Stimulated activated CD8-positive, alpha-beta memory T cell treated with anti-CD3 and anti-CD28 coated beads, Interleukin-7, amount 100 ng/mL, for 24 hours (primary cell): ENCODE results near the gene COQ6.
"Not testable (repeated sequence)": the region's sequence is repeated elsewhere in the genome, so short reads cannot be mapped to it uniquely, and the experiment has no call there.

Source experiments
- DNase-seq: peaks from one replicate; pipeline ENCODE4 v3.0.0-alpha.2; 2020; ENCODE audit warnings: low read depth

COQ6 gene

GRCh38 chr14:73988065-73988464, 38.0 kb downstream of the COQ6 start:
- no peak for DNase-seq

- not testable (repeated sequence) for DNase-seq
Observed at GRCh38 chr14:73988656-73989055, 38.6 kb downstream of the COQ6 start.

- no peak for DNase-seq
Observed at GRCh38 chr14:73991092-73991491, 41.0 kb downstream of the COQ6 start.

- not testable (repeated sequence) for DNase-seq
Observed at GRCh38 chr14:73994926-73995325, 44.8 kb downstream of the COQ6 start.

GRCh38 chr14:73995977-73996378, 45.9 kb downstream of the COQ6 start:
- no peak for DNase-seq

DNA sequence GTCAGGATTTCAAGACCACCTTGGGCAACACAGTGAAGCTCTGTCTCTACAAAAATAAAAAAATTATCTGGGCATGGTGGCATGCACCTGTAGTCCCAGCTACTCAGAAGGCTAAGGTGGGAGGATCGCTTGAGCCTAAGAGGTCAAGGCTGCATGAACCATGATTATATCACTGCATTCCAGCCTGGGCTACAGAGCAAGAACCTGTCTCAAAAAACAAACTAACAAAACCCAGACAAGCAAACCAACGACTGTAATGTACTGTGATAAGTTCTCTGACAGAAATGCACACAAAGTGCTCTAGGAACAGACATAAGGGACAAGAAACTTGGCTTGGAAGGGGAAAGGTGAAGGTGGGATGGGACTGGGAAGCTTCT, 46.6 kb downstream of the COQ6 start:
- DNase-seq = no peak

- DNase-seq = no peak
Observed at GRCh38 chr14:73997108-73997943, 47.2 kb downstream of the COQ6 start.

DNA sequence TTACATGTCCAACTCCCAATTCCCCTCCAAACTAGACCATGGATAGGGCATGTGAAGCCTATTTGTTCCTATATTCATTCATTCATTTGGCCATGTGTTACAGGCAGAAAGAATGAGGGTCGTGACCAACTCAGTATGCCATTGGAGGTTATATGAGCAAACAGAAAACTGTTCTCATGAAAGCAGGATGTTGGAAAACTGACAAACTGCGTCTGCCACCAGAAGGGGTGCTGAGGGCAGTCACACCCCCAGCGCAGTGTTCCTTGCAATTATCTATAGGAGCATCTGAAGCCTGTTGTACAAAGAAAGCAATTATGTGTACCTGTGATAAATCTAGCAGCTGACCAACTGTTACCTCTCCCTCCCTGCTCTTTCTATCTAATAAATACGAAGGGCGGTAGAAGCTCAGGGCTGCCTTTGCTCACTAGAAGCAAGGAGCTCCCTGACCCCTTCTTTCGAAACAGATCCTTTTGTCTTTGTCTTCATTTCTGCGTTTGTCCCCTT, 47.9 kb downstream of the COQ6 start:
- no peak for DNase-seq

GRCh38 chr14:73998726-73999125, 48.6 kb downstream of the COQ6 start:
- DNase-seq = no peak

GRCh38 chr14:74005664-74006063, 55.6 kb downstream of the COQ6 start:
- DNase-seq = not testable (repeated sequence)

- DNase-seq = no peak
Observed at GRCh38 chr14:74008843-74009499, 58.9 kb downstream of the COQ6 start.
